Psoas muscle (tissue), 8 donors: ENCODE measurements around the gene OR3A1. TPM values are rescaled to one million over a fixed set of nuclear protein-coding genes. Genes with fewer than 3 reads are reported as not detected.
"Not testable (repeated sequence)": the region's sequence is repeated elsewhere in the genome, so short reads cannot be mapped to it uniquely, and the experiment has no call there.

Experiments
- ATAC-seq, 4 donors: fragments of 200-7000 bp; cut with Tn5 transposase; one replicate each; pipeline ENCODE4 v1.9.1; 2020; ENCODE audit warnings: moderate library complexity in 3 of 4, mild to moderate bottlenecking in 2 of 4
- DNase-seq, 2 donors: peaks; one replicate each; pipeline ENCODE4 v3.0.0-alpha.2; 2020
- H3K27ac ChIP-seq: fragments of 200-600 bp; one replicate; pipeline ENCODE4 v1.8.0; 2022
- H3K27me3 ChIP-seq, 3 donors: fragments of 200-600 bp in 1 of 3; one replicate each; pipeline versions ENCODE4 v1.6.1 to v1.8.0; 2013 to 2022; ENCODE audit warnings: low read length in 2 of 3, mild to moderate bottlenecking in 2 of 3, moderate library complexity in 1 of 3; ENCODE audit not compliant: insufficient read depth in 3 of 3
- H3K36me3 ChIP-seq, 2 donors: fragments of 200-600 bp in 1 of 2; one replicate each; pipeline versions ENCODE4 v1.6.1 to v1.8.0; 2013 to 2022; ENCODE audit warnings: low read depth in 1 of 2, mild to moderate bottlenecking in 1 of 2, moderate library complexity in 1 of 2; ENCODE audit not compliant: insufficient read depth in 1 of 2
- H3K4me1 ChIP-seq: fragments of 200-600 bp; one replicate; pipeline ENCODE4 v1.8.0; 2022
- H3K4me3 ChIP-seq: fragments of 200-600 bp; one replicate; pipeline ENCODE4 v1.8.0; 2022; ENCODE audit warnings: mild to moderate bottlenecking
- H3K9me3 ChIP-seq: fragments of 200-600 bp; one replicate; pipeline ENCODE4 v1.8.0; 2022
- WGBS, 3 donors: extraction: QIAGEN DNeasy Blood & Tissue Kit; methylation state at CpG; one replicate each; pipeline versions ENCODE4 v1.1.6 to v1.1.7; 2013; 5-methylcytosine and 5-hydroxymethylcytosine counted together
- intact Hi-C, 2 donors: fragments of 100-400 bp; cut with DNase I; formaldehyde crosslinking; loops; one replicate each; pipeline versions ENCODE4 v1.11.0 to v1.14.2; 2022
- long read RNA-seq, 2 donors: library from polyadenylated mRNA; unstranded; transcript quantifications; one replicate each; pipeline ENCODE4 v2.0.0, GENCODE V29; 2021
- polyA plus RNA-seq, 3 donors: library from polyadenylated mRNA; stranded (reverse); fragments of 200-250 nt; gene quantifications; one replicate each; pipeline ENCODE4 v1.2.3, GENCODE V29; 2013
- total RNA-seq, 4 donors: library from RNA; stranded (reverse); fragmentation: NEBNext Ultra II Directional in 2 of 4; extraction: Animal tissue kit (Norgen Biotek cat#: 25700) in 2 of 4; gene quantifications; one replicate each; pipeline versions ENCODE4 v1.2.1 to v1.2.4, GENCODE V29; 2021 to 2023
- TF ChIP-seq, protein P1 (sequence below): fragments of 200-600 bp; IDR thresholded peaks from one replicate; pipeline ENCODE4 v1.8.0; 2022; ENCODE audit warnings: antibody characterized with exemption
- donor health status: healthy with polysubstance abuse.
- donor health status: DM: no; HTN: no; CAD: no; lungs with moderate emphysema.
- donor health status: Bipolar disorder and iron deficiency.
- donor health status: healthy.
- donor health status: DM: yes; HTN: yes; CAD: no.
- donor health status: DM: no; HTN: no; CAD: no.
- donor health status: DM: no; HTN: no; CAD: no.
- donor health status: DM: yes; HTN: yes; CAD: no.

OR3A1 gene, protein sequence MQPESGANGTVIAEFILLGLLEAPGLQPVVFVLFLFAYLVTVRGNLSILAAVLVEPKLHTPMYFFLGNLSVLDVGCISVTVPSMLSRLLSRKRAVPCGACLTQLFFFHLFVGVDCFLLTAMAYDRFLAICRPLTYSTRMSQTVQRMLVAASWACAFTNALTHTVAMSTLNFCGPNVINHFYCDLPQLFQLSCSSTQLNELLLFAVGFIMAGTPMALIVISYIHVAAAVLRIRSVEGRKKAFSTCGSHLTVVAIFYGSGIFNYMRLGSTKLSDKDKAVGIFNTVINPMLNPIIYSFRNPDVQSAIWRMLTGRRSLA
- total RNA-seq = not detected
- polyA plus RNA-seq = not detected
- long read RNA-seq, donor 1 = 0 reads
- long read RNA-seq, donor 2 = 0 reads

DNA sequence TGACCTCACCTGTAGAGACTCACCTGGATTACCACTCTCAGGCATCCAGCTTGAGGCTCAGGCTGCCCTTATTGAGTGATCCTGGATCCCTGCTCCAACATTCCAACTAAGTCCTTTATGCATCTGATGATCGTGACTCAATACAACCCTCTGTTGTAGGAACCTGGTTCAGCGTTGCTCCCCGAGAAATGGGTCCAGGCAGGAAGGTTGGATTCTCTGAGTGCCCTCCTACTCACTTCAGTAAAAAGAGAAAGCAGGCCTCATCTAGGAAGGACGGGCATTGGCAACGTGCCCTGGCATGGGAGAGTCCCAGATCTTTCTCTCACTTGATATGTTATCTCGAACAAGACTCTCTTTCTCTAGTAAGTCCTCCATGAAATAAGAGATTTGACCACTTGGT lies at the start of gene OR3A1:
TSS of gene OR3A1 (minus strand) at position 101 of the 400 bp plus-strand sequence. CDS start 5,778 bp downstream, outside the sequence.
- no peak for ATAC-seq
- Histone ChIP-seq H3K36me3 (no peaks in the 10 kb centered on the region), H3K27ac (no peak within 1 kb of the TSS), H3K4me3 (no peak within 1 kb of the TSS), H3K9me3 (no peaks in the 10 kb centered on the region), H3K27me3 (no peaks in the 10 kb centered on the region), H3K4me1 (no peaks in the 10 kb centered on the region)
- TF ChIP-seq, protein P1, sequence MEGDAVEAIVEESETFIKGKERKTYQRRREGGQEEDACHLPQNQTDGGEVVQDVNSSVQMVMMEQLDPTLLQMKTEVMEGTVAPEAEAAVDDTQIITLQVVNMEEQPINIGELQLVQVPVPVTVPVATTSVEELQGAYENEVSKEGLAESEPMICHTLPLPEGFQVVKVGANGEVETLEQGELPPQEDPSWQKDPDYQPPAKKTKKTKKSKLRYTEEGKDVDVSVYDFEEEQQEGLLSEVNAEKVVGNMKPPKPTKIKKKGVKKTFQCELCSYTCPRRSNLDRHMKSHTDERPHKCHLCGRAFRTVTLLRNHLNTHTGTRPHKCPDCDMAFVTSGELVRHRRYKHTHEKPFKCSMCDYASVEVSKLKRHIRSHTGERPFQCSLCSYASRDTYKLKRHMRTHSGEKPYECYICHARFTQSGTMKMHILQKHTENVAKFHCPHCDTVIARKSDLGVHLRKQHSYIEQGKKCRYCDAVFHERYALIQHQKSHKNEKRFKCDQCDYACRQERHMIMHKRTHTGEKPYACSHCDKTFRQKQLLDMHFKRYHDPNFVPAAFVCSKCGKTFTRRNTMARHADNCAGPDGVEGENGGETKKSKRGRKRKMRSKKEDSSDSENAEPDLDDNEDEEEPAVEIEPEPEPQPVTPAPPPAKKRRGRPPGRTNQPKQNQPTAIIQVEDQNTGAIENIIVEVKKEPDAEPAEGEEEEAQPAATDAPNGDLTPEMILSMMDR = no peak
- WGBS, 3 donors = 76 to 80% (median 79%) methylated on average over 6 of the region's 6 CpGs
- intact Hi-C loops = no loop called here
- DNase-seq = no peak

DNA sequence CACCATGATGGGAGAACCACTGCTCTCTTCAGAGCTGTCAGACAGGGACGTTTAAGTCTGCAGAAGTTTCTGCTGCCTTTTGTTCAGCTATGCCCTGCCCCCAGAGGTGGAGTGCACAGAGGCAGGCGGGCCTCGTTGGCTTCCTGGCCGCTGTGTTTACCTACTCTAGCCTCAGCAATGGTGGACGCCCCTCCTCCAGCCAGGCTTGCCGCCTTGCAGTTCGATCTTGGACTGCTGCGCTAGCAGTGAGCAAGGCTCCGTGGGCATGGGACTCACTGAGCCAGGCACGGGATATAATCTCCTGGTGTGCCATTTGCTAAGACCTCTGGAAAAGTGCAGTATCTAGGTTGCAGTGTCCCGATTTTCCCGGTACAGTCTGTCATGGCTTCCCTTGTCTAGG lies 44.6 kb upstream of the OR3A1 start:
- H3K9me3 ChIP-seq, ATAC-seq, intact Hi-C loops, H3K4me1 ChIP-seq, H3K4me3 ChIP-seq, H3K27ac ChIP-seq, DNase-seq, H3K27me3 ChIP-seq, H3K36me3 ChIP-seq: not testable (repeated sequence)
- 88 to 92% (median 90%) methylated on average over 12 of the region's 12 CpGs for WGBS, 3 donors

- Histone ChIP-seq H3K36me3 (no peaks in the 10 kb centered on the region), H3K4me1 (no peaks in the 10 kb centered on the region), H3K4me3 (no peak overlapping the region), H3K27ac (no peak overlapping the region), H3K9me3 (no peaks in the 10 kb centered on the region), H3K27me3 (no peaks in the 10 kb centered on the region)
- DNase-seq = no peak
- WGBS, 3 donors = 34 to 42% (median 40%) methylated on average over 4 of the region's 4 CpGs
- no peak for ATAC-seq
- intact Hi-C loops = no loop called here
- TF ChIP-seq, protein P1 = no peak
Observed at GRCh38 chr17:3335876-3336275, 37.7 kb upstream of the OR3A1 start.

DNA sequence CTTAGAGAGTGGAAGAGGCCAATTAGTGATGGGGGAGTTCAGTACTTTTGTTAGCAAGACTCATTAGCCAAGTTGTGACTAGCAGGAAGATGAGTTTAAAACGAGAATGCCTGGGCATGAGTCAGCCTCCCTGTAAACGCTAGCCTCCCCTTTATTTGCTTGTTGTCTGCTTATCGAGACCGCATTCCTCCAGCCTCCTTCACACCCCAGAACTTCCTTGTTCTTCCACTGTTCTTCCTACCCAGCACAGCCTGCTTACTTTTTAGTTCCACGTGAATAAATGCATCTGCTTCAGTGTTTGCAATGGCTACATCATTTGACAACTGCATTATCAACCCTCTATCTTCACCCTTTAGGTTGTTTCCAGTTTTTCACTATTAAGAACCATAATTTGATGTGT lies 20.2 kb upstream of the OR3A1 start:
- TF ChIP-seq, protein P1 = no peak
- 68 to 79% (median 76%) methylated on average over 5 of the region's 5 CpGs for WGBS, 3 donors
- H3K36me3 ChIP-seq = no peaks in the 10 kb centered on the region
- H3K27me3 ChIP-seq = no peaks in the 10 kb centered on the region
- H3K9me3 ChIP-seq = no peaks in the 10 kb centered on the region
- H3K4me3 ChIP-seq = no peak overlapping the region
- DNase-seq (no peak), ATAC-seq (no peak)
- no peak overlapping the region for H3K27ac ChIP-seq
- intact Hi-C loops = no loop called here
- no peaks in the 10 kb centered on the region for H3K4me1 ChIP-seq

DNA sequence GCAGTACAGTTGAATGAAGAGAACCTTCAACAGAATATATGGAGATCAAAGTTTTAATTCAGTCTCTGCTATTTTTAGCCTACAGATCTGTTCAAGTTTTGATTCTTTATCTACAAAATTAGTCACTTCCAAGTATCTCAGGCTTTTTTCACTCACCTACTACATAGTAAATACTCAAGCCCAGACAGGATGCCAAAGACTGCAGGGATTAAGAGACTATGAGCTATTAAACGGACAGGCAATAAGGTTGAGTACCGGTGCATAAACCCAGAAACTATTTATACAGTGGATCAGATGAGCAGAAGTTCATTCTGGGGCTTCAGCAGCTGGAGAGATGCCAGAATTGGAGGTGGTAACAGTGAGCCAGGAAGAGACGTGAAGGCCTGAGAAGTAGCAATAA lies 18.7 kb upstream of the OR3A1 start:
- Histone ChIP-seq H3K4me3 (no peak overlapping the region), H3K4me1 (no peaks in the 10 kb centered on the region), H3K9me3 (no peaks in the 10 kb centered on the region), H3K27ac (no peak overlapping the region), H3K27me3 (no peaks in the 10 kb centered on the region), H3K36me3 (no peaks in the 10 kb centered on the region)
- 42 to 58% (median 45%) methylated on average over 3 of the region's 3 CpGs for WGBS, 3 donors
- DNase-seq (no peak), ATAC-seq (no peak)
- intact Hi-C loops = no loop called here
- TF ChIP-seq, protein P1 = no peak
